ENCODE results near the gene ZC3H18. TPM values are rescaled to one million over a fixed set of nuclear protein-coding genes. Genes with fewer than 3 reads are reported as not detected.

Gene ZC3H18
- total and polyA plus RNA-seq, 2 of the 4 experiments (the other 2 are of a cell fraction) = 3.4 to 21.3 TPM

DNA sequence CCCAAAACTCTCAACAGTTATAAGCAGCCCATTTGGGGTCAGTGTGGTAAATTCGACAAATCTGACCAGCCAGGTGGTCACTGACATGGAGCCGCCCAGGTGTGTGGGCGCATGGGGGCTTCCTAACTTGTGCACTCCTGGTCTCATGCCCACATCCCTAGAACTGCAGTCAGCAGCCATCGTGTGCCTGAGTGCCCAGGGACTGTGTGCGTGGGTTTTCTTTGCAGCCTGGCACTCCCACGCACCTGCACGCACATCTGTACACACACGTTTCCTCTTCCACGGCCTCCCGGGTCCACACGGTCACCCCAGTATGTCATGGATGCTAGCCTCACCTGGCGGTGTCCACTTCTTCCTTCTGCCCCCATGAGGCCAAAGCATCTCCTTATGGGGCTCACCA, 38.9 kb upstream of the ZC3H18 start:
- BruUV-seq (replicated peaks) = no TSS peak
- Histone ChIP-seq H3K9me3 (ENCODE audit: control insufficient read depth, insufficient read depth, low read length) (no peaks in the 10 kb centered on the region), H4K20me1 (ENCODE audit: insufficient read depth, low read length) (peaks cover 3% of the 10 kb centered on the region; the same call in 1 of the 2 replicates), H2BK15ac (ENCODE audit: low read depth, low read length) (no peak overlapping the region), H2AK5ac (ENCODE audit: low read depth, low read length) (no peak overlapping the region), H2AK9ac (replicated peaks; ENCODE audit: low read depth, low read length, poor library complexity) (no peak overlapping the region), H4K91ac (ENCODE audit: insufficient read depth, low read depth, low read length) (no peak overlapping the region), H3K9me1 (ENCODE audit: insufficient read depth, low read length) (no peaks in the 10 kb centered on the region), H2AFZ (replicated peaks; ENCODE audit: low read length, poor library complexity) (no peak overlapping the region), H3K4me2 (ENCODE audit: low read depth, low read length) (no peak overlapping the region), H3K4ac (ENCODE audit: low read depth, low read length) (no peak overlapping the region), H3K27ac (ENCODE audit: insufficient read depth, low read length) (no peak overlapping the region), H3K56ac (ENCODE audit: extremely low read depth, insufficient read depth, low read length) (no peak overlapping the region), H4K8ac (ENCODE audit: low read depth in 2 of 2, low read length in 2 of 2) (no peak overlapping the region), H3K36me3 (ENCODE audit: control insufficient read depth, insufficient read depth, low read length) (peaks cover 6% of the 10 kb centered on the region; the same call in 1 of the 2 replicates), H3K27me3 (ENCODE audit: control insufficient read depth, insufficient read depth, low read length) (no peaks in the 10 kb centered on the region), H2BK120ac (ENCODE audit: low read depth, low read length) (no peak overlapping the region), H3K9ac (ENCODE audit: low read depth, low read length) (no peak overlapping the region), H3K23ac (ENCODE audit: low read depth, low read length) (no peak overlapping the region), H2BK20ac (ENCODE audit: low read depth, low read length) (no peak overlapping the region), H3K14ac (replicated peaks; ENCODE audit: low read depth, low read length) (no peak overlapping the region), H4K5ac (ENCODE audit: low read depth, low read length) (no peak overlapping the region), H2BK5ac (ENCODE audit: low read depth, low read length, poor library complexity, severe bottlenecking) (no peak overlapping the region), H3K4me1 (ENCODE audit: control insufficient read depth, insufficient read depth, low read length) (peaks cover 14% of the 10 kb centered on the region), H3K18ac (ENCODE audit: low read depth, low read length) (no peak overlapping the region), H3K4me3 (ENCODE audit: insufficient read depth, low read depth, low read length) (no peak overlapping the region), H3K79me1 (ENCODE audit: low read depth in 1 of 2, low read length in 2 of 2) (peaks cover 5 to 16% of the 10 kb centered on the region in 2 experiments; a peak in 2 of 4 replicates)
- DNase-seq (no peak), ATAC-seq (ENCODE audit: low read depth) (no peak)
- no peak for TF ChIP-seq RAD21 (IDR thresholded peaks at IDR 0.05; ENCODE audit: low read length)
- TF ChIP-seq, protein P1, sequence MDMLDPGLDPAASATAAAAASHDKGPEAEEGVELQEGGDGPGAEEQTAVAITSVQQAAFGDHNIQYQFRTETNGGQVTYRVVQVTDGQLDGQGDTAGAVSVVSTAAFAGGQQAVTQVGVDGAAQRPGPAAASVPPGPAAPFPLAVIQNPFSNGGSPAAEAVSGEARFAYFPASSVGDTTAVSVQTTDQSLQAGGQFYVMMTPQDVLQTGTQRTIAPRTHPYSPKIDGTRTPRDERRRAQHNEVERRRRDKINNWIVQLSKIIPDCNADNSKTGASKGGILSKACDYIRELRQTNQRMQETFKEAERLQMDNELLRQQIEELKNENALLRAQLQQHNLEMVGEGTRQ (IDR thresholded peaks at IDR 0.05; ENCODE audit: low read depth, low read length) = no peak
- no peak for TF ChIP-seq MAZ (IDR thresholded peaks at IDR 0.05; ENCODE audit: borderline replicate concordance, low read depth, low read length)
- TF ChIP-seq MXI1 (IDR thresholded peaks at IDR 0.05; ENCODE audit: borderline replicate concordance, low read depth, low read length) = no peak
- TF ChIP-seq POLR2A (IDR thresholded peaks at IDR 0.05; ENCODE audit: low read depth, low read length) = no peak
- TF ChIP-seq NFE2L2 (IDR thresholded peaks at IDR 0.05; ENCODE audit: low read depth, low read length) = no peak
- no peak for TF ChIP-seq MAFK (IDR thresholded peaks at IDR 0.05; ENCODE audit: low read depth, low read length)
- TF ChIP-seq, protein P2, sequence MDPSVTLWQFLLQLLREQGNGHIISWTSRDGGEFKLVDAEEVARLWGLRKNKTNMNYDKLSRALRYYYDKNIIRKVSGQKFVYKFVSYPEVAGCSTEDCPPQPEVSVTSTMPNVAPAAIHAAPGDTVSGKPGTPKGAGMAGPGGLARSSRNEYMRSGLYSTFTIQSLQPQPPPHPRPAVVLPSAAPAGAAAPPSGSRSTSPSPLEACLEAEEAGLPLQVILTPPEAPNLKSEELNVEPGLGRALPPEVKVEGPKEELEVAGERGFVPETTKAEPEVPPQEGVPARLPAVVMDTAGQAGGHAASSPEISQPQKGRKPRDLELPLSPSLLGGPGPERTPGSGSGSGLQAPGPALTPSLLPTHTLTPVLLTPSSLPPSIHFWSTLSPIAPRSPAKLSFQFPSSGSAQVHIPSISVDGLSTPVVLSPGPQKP (IDR thresholded peaks at IDR 0.05; ENCODE audit: borderline replicate concordance, low read depth, low read length) = no peak
- dilution Hi-C loops (cut with HindIII; ENCODE audit: low sequenced_read_pairs, unreplicated experiment) (no loop called here), intact Hi-C loops (cut with micrococcal nuclease) (no loop called here), in situ Hi-C loops (cut with MboI; ENCODE audit: low sequenced_read_pairs) (no loop called here)
- POLR2A ChIA-PET (ENCODE audit: unreplicated experiment) = no interaction called here
- CTCF ChIA-PET = no interaction called here
- WGBS, 2 experiments (ENCODE audit: extremely low coverage in 2 of 2, insufficient read length in 1 of 2) = 100% methylated on average over 3 of the region's 12 CpGs; no CpG with 5 or more reads in 1 of the 2 experiments
